Lower leg skin (tissue), 4 donors: ENCODE results near the gene GSG1L. TPM values are rescaled to one million over a fixed set of nuclear protein-coding genes. Genes with fewer than 3 reads are reported as not detected.

Experiments used
- DNase-seq, 2 donors: peaks; one replicate each; pipeline ENCODE4 v3.0.0-alpha.2; 2019; ENCODE audit warnings: low spot score in 2 of 2
- H3K4me3 ChIP-seq: fragments of 200-600 bp; sonication (generic); 2 replicates; pipeline ENCODE4 v1.5.1; 2017; ENCODE audit warnings: mild to moderate bottlenecking, low read depth; ENCODE audit not compliant: poor library complexity, severe bottlenecking
- CTCF ChIP-seq, 3 donors: fragments of 450-650 bp; IDR thresholded peaks; one replicate each; pipeline ENCODE4 v1.5.1; 2016; ENCODE audit warnings: antibody characterized with exemption in 3 of 3, mild to moderate bottlenecking in 3 of 3, moderate library complexity in 2 of 3
- POLR2A ChIP-seq, 2 donors: fragments of 450-650 bp; IDR thresholded peaks; one replicate each; pipeline ENCODE4 v1.6.1; 2016 to 2017; ENCODE audit warnings: antibody characterized with exemption in 2 of 2, mild to moderate bottlenecking in 1 of 2, moderate library complexity in 1 of 2
- WGBS, 2 donors: methylation state at CpG; one replicate each; pipeline ENCODE4 v1.1.5; 2018; 5-methylcytosine and 5-hydroxymethylcytosine counted together
- intact Hi-C: fragments of 100-400 bp; cut with DNase I; formaldehyde crosslinking; loops from one replicate; pipeline ENCODE4 v1.15.0; 2023; ENCODE audit warnings: low total_unique reads
- total RNA-seq, 4 donors: library from RNA; depleted of rRNA; stranded (reverse); fragments of >200 nt; gene quantifications; one replicate each; pipeline ENCODE4 v1.1.0, GENCODE V29; 2016

GSG1L gene
- total RNA-seq, 4 donors from 2014 or later: 0.49 to 1.1 (median 0.59) TPM; not detected in 1

- TF ChIP-seq CTCF (IDR thresholded peaks at IDR 0.05) (no peak), POLR2A (IDR thresholded peaks at IDR 0.05) (no peak)
- DNase-seq: no peak
- intact Hi-C loops: no loop called here
- H3K4me3 ChIP-seq: no peak overlapping the region
- 35 to 41% methylated on average over 3 of the region's 3 CpGs for WGBS, 2 donors
Observed at GRCh38 chr16:27952811-27953210, 110.7 kb downstream of the GSG1L start.

GRCh38 chr16:27951489-27952120 lies 111.9 kb downstream of the GSG1L start:
- 60 to 66% methylated on average over 7 of the region's 7 CpGs for WGBS, 2 donors
- DNase-seq: no peak
- H3K4me3 ChIP-seq: no peak overlapping the region
- TF ChIP-seq CTCF (IDR thresholded peaks at IDR 0.05) (no peak), POLR2A (IDR thresholded peaks at IDR 0.05) (no peak)
- intact Hi-C loops: no loop called here

GRCh38 chr16:27950206-27950887 lies 113.2 kb downstream of the GSG1L start:
- TF ChIP-seq POLR2A (IDR thresholded peaks at IDR 0.05) (no peak), CTCF (IDR thresholded peaks at IDR 0.05) (no peak)
- 70 to 71% methylated on average over 7 of the region's 7 CpGs for WGBS, 2 donors
- no peak overlapping the region for H3K4me3 ChIP-seq
- no peak for DNase-seq
- intact Hi-C loops: no loop called here

GRCh38 chr16:27947696-27948095 lies 115.8 kb downstream of the GSG1L start:
- TF ChIP-seq POLR2A (IDR thresholded peaks at IDR 0.05) (no peak), CTCF (IDR thresholded peaks at IDR 0.05) (no peak)
- peak in 1 of 2 donors; percentile 54 for DNase-seq
- WGBS, 2 donors: 78 to 82% methylated on average over 7 of the region's 7 CpGs
- H3K4me3 ChIP-seq: no peak overlapping the region
- intact Hi-C loops: no loop called here

- no peak for DNase-seq
- intact Hi-C loops: no loop called here
- WGBS, 2 donors: 21 to 37% methylated on average over 14 to 15 of the region's 15 CpGs
- H3K4me3 ChIP-seq: no peak overlapping the region
- TF ChIP-seq POLR2A (IDR thresholded peaks at IDR 0.05) (no peak), CTCF (IDR thresholded peaks at IDR 0.05) (no peak)
Observed at GRCh38 chr16:27945233-27945973, 118.1 kb downstream of the GSG1L start.
